Fibroblast of skin of left biceps (primary cell): ENCODE data around the gene DCLK3.

Experiments used
- DNase-seq, 2 experiments: peaks; one replicate each; pipeline ENCODE4 v3.0.0-alpha.2; 2013; ENCODE audit warnings: low read depth in 2 of 2

DCLK3 gene, protein sequence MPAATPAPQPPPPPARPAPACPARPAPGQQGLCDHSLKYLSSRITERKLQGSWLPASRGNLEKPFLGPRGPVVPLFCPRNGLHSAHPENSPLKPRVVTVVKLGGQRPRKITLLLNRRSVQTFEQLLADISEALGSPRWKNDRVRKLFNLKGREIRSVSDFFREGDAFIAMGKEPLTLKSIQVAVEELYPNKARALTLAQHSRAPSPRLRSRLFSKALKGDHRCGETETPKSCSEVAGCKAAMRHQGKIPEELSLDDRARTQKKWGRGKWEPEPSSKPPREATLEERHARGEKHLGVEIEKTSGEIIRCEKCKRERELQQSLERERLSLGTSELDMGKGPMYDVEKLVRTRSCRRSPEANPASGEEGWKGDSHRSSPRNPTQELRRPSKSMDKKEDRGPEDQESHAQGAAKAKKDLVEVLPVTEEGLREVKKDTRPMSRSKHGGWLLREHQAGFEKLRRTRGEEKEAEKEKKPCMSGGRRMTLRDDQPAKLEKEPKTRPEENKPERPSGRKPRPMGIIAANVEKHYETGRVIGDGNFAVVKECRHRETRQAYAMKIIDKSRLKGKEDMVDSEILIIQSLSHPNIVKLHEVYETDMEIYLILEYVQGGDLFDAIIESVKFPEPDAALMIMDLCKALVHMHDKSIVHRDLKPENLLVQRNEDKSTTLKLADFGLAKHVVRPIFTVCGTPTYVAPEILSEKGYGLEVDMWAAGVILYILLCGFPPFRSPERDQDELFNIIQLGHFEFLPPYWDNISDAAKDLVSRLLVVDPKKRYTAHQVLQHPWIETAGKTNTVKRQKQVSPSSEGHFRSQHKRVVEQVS

DNA sequence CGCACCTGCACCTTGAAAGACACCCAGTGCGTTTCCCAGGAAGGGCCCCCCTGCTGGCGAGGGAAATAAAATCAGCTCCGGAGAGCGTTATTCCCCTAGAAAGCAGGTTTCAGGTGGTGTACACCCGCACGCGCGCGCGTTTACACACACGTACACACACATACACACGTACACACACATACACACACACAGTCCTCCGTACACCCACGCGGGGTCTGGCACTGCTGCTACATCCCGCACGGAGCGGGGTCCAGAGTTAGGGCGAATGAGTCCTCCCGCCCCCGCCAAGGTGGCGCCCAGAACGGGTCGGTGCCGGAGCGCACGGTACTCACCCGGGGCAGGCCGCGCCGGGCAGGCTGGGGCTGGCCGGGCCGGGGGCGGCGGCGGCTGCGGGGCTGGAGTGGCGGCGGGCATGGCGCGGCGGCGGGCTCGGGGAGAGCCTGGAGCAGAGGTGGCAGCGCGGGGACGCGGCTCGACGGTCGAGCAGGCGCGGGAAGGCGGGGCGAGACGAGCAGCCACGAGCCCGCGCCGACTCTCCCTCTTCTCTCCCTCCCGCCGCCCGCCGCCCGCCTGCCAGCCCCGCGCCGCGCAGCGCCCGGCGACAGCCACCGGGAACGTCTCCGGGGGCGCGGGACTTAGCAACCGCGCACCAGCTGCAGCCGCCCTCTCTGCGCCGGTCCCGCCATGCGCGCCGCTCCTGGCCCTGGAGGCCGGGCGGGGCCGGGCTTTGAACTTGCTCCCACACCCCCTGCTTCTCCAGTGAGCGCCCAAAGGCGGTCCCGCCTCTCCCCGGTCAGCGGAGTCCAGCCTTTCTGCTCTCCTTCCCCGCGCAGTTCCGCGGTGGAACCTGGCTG lies at the start of gene DCLK3:
Gene DCLK3, minus strand, starts transcription at position 704 of the 854 bp plus-strand sequence. Its CDS starts 290 bp downstream, at position 414.
- no peak for DNase-seq

DNA sequence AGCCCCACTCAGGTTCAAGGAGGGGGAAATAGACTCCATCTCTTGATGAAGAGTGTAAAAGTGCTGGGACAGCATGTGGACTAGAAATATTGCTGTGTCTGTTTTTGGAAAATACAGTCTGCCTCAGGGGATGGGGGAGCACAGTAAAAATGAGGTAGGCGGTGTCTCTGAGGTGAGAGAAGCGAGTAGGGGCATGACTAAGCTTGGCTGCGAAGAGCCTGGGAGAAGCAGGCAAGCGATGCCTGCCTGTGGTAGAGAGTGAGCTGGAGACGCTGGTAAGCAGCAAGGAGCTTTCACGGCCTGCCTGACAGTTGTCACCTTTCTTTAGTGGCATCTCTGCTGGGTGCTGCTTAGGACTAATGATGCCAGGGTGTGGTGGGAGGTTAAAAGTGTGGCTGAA lies 49.0 kb upstream of the DCLK3 start:
- DNase-seq, result no peak

DNA sequence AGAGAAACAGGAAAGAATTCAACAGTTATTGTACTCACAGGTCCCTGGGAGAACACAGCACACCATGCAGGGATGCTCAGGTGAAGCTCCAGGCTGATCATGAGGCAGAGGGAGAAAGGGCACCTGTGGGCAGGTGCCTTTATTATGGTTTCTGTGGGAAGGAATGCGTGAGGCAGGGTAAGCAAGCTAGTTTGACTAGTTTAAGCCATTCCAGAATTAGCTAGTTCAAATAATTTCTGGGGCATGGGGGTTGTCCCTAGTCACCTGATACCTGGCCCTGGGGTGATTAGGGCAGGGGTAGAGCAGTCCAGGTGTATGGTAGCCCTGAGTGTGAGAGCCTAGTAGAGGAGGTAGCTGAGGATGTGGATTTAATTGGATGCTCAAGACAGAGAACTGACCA lies 47.9 kb upstream of the DCLK3 start:
- DNase-seq, result no peak

DNA sequence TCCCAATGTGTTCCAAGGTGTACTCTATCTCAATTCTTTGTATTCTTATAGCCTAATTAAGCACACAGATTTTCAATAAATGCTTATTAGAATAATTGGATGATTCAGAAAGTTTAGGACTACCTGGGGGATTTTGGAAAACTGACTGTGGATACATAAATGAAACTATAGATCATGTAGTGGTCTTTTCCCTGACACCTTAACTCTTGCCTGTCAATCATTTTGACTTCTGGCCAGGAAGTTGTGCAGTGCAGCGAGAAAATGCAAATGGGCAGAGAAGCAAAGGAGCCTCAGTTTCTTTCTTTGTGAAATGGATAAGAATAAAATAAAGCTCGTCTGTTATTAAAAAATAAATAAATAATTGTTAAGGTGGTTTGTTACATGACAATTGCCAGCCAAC lies 47.4 kb upstream of the DCLK3 start:
- no peak for DNase-seq

DNA sequence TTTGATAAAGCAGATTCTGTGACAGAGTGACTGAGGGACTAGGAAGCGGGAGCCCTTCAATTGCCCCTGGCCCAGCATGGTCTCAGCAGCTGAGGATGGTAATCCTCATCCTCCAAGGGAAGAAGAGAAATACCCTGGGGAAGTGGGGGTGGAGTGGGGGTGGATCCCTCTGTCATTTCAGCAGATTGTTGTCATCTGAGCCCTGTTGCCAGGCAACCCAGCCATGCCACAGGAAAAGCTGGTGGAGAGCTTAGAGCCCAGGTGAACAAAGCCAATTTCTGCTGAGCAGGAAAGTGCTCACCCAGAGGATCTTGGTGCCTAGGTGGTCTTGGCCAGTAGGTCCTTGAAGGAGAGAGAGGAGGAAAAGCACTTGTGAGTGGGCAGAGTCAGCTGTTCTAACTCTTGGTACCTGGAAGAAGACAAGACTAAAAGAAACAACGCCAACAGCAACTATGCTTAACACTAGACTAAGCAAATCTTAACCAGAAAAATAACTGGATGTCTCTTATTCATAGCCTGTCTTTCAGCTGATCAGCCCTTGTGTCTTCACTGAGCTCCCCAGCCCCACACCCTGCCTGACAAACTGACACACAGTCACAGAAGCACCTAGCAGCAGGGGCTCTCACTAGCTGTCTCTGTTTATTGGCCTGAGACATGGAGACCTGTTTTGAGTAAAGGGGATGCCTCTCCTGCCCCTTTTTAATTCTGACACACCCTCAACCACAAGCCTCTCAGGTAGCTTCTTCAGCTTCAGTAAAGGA lies 40.1 kb upstream of the DCLK3 start:
- no peak for DNase-seq

DNA sequence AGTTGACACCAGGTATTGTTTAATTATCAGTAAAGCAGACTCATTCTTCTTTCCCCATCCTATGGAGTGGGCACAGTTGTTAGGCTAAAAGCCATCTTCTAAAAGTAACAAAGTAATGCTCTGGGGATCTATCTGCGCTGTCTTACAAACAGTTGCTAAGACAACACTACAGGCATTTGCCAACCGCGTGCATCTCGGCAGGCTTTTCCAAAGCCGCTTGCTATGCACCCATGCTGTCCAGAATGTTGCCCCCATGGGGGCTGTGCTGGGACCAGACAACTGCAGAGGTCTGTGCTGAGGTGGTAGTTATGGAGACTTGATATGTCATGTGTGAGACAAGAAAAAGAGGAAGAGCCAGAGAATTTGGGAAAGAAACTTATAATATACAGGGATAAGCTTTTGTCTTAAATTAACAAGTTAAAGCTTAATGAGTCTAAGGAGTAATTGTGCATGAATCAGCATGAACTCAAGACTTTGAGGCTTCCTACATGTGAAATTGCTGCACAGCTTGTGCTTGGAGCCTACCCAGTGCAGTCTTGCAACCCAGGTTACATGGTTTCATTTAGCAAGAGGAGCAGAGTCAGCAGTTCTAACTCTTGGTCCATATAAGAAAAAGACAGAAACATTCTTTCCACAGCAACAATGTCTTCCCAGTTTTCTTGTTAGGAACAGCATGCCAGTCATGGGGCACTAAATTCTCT lies 38.9 kb upstream of the DCLK3 start:
- DNase-seq, result no peak

DNA sequence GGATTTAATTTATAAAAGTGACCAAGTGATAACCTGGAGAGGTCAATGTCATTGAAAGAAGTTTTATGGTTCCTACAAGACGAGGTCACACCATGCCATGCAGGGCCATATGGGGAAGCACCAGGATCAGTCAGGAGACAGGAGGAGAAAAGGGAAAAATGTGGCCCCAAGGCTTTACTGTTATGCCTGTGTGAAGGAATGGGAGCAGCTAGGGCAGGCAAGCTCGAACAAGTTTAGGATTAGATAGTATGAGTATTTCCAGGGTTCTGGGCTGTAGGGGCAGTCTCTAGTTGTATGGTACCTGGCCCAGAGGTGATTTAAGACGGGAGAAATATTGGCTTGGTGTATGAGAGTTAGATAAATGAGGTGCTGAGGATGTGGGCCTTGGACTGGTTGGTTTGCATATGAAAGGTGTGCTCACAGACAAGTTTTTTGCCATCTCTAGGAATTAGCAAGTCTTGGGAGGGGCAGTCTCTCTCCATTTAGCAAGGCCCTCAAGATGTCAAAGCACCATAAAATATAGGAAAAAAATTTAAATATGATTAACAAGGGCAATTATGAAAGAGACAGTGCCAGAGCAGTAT lies 36.3 kb upstream of the DCLK3 start:
- no peak for DNase-seq

DNA sequence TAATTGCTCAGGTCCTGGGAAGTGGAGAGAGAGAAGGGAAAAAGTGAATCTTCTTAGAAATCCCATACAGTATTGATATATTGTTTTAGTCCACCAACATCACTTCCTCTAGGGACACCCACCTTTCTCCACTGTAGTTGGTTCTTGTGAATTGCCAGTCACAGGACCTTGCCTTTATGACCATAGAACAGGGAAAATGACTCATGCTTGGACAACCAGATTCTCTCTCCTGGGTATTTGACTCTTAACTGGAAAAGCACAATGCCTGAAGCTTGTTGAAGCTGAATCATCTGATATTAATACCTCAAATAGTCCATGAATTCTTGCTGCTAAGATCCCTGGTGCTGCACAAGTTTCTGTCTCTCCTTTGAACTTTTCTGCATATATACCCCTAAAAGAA lies 32.5 kb upstream of the DCLK3 start:
- DNase-seq, result no peak

DNA sequence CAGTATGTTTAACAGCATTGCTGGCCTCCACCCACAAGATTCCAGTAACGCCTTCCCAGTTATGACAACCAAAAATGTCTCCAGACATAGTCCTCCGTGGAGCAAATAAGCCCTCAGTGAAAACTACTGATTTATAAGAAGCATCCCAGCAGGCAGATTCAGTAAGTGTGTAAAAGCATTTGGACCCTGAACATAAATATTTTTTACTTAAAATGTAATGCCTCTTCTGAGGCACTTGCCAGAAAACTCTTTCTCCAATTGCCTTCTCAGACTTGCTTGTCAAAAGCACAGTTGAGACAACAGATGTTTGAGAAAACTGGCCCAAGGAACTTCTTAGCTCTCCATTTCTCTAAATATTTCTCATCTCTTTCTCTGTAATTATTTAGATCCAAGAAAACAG lies 31.8 kb upstream of the DCLK3 start:
- no peak for DNase-seq

DNA sequence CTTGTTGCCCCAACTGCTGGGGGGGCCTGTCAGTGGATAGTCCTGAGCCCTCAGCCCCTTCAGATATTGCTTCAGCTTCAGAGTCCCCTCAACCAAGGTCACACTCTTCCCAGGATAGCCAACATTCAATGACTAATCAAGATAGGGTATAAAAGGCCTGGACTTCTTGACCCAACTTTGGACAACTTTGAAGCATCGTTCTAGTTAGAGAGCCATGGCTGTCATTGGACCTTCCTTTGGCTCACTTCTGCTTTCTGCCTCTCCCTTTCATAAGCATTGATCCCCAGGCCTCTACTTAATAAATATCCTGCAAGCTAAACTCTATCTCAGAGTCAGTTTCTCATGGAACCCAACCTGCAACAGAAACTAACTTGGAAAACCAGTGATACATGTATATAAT lies 31.3 kb upstream of the DCLK3 start:
- no peak for DNase-seq

DNA sequence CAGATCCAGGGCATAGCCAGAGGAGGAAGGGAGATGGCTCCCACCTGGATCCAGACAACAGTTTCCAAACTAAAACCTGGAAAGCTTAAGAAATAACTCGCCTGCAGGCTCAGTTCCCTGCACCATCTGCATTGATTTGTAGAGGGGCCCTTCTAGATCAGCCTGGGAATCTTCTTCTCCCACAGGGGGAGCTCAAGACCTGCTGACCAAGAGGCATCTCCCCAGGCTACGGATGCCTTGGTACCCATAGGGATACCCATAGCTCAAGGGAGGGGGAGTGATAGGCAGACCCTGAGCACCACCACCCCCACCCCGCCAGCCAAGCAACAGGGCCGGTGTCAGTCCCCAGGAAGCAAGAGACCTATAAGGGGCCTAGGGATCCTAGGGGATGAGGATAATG lies 28.0 kb upstream of the DCLK3 start:
- no peak for DNase-seq

DNA sequence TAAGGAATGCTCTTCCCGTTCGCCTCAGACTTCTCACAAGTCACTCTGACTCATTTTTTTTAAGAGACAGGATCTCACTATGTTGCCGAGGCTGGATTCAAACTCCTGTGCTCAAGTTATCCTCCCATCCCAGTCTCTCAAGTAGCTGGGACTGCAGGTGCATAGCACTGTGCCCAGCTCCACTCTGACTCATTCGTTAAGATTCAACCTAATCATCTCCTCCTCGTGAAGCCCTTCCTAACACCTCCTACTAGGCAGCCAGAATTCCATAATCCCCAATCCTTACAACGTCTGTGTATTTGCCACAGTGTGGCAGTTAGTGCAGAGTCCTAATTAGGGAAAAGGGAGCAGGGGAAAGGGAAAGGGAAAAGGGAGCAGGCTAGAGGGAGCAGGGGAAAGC lies 26.4 kb upstream of the DCLK3 start:
- DNase-seq, result no peak

DNA sequence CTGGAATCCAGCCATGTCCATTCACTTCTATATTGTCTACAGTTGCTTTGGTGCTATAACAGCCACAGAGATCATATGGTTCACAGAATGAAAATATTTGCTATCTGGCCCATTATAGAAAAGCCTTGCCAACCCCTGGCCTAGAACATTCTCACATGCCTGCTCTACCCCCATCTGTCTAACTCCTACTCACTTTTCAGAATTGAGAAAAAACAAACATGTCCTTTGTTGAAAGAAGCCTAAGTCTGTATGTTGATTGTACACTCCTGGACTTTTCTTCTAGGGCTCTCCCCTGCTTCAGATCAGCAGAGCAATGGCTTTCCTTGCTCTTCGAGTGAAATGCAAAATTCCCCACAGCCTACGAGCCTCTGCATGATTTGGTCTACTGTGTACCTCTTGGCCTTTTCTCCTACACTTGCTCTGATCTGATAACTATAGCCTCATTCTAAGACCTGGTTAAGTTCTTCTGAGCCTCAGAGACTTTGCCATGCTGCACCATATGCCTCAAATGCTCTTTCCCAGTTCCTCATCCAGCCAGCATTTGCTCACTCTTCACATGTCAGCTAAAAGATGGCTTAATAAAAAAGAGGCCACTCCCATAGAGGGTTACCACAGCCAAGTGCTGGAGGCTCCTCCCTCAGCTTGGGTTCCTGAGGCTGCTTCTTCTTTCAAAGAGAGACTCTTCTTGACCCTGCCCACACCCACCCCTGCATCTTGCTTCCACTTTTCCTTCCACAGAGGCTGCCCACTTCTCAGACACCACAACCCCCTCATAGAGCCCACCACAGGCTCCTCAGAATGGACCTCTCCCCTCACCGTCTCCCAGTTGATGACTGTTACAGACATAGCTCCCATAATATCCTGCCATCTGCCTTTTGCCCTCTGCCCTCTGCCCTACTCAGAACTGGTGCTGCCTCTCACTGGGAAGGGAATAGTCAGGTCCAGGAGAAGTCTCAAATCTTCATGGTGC lies 22.9 kb upstream of the DCLK3 start:
- no peak for DNase-seq

DNA sequence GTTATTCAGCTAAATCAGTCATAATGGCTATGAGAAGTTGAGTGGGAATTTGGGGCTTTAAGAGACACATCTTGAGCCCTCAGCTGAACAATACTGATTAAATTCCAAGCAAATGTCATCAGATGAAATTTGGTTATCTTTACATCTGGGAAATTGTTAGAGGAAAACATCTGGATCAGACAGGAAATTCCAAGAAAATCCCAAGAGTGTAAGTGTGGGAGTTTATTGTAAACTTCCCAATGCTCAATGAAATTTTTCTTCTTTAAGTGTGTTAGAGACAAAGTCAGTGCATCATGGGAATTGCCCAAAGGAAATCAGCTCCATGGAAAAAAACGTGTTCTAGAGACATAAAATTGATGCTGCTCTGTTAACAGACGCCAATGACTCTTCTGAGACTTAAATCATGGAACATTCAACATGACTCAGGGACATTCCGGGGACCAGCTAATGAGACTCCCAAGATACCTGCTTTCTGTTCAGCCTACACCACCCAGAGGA lies 19.8 kb upstream of the DCLK3 start:
- DNase-seq, result peak; percentile 25 to 33

DNA sequence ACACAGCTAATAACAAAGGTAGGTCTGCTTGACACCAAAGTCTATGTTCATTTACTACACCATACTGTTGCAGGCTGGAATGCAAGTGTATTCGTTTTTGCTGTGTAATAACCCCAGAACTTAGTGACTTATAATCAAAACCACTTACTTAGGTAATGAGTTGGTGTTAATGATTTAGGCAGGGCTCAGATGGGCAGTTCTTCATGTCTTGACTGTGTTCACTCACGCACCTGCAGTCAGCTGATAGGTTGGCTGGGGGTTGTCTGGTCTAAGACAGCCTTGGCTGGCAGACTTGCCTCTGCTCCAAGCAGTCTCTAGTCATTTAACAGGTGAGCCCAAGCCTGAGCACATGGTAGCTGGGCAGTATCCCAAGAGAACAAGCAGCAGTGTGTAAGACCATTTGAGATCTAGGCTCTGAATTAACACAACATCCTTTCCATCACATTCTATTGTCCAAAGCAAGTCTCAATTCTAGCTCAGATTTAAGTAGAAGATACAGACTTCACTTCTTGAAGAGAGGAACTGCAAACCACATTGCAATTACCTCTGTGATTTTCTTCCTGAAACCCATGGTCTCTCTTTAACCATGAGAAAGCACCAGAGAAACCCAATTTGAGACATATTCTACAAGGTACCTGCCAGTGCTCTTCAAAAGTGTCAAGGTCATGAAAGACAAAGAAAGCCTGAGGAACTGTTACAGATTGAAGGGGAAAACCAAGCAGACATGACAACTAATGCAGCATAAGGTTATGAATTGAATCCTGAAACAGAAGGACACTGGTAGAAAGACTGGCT lies 13.3 kb upstream of the DCLK3 start:
- DNase-seq, result no peak

DNA sequence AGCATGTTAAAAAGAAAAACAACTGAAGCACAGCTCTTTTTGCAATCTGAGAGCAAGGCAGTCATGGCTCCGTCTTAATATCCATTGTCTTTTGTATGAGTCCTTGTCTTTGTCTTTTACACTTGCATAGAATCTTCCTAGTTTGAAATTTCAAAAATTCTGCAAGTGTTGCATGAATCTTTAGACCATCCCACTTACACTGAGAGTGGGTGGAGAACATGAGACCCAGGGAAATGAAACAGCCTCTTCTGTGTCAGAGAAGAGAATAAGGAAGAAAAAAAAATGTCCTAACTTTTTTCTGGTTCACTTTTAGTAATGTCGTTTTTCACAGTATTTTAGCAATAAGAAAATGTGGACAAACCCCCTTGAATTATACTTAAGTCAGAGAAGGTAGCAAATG lies 12.1 kb upstream of the DCLK3 start:
- DNase-seq, result no peak

DNA sequence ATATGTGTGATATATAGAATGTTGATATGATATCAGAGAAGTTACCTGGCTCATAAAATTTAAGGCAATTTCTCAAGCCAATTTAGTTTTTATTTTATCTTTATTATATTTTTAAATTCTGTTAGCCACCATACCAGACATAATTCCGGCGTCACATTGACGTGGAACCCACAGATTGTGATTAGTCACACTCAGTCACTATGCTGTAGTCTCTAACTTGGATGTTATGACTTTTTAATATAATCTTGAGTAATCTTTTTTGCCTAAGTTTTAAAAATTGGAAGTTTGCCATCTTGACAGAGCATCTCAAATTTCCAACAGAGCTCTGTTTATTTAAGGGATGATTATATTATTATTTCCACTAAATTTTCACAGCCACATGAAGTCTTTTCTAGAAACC lies 9.7 kb upstream of the DCLK3 start:
- DNase-seq, result peak in 1 of 2 experiments; percentile 18

DNA sequence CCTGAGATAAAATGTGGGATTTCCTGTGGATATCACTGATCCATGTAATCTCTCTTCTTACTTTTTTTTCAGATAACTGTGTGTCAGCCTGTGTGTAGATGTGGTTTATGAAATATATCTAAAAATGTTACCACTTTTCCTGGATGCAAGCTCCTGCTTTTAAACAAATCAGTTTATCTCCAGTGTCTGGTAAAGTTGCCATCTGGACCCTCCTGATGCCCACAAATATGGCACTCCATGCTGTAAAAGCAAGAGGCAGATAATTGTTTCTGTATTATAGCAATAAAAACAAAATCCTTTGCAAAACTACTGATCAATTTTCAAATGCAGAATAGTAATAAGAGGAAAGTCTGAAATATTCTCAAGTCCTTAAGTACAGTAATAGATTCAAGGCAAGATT lies 7.6 kb upstream of the DCLK3 start:
- DNase-seq, result no peak
